CD4-positive, alpha-beta T cell treated with Interleukin-10 for 1 hour (primary cell): ENCODE measurements around the gene DENND10.
"Not testable (repeated sequence)": the region's sequence is repeated elsewhere in the genome, so short reads cannot be mapped to it uniquely, and the experiment has no call there.

ENCODE experiments used
- DNase-seq: peaks from one replicate; pipeline ENCODE4 v3.0.0-alpha.2; 2020

The DENND10 gene

GRCh38 chr10:119177708-119178371, 73.9 kb downstream of the DENND10 start:
- DNase-seq, result no peak

- peak; percentile 91 for DNase-seq
These were observed 74.6 kb downstream of the DENND10 start, which contains the start of gene PRDX3 for GRCh38 chr10:119178372-119179119. TSS of gene PRDX3 (minus strand) at chr10:119178812. CDS start at chr10:119178790, 22 bp downstream.

- DNase-seq, result not testable (repeated sequence)
These were observed 77.0 kb downstream of the DENND10 start for GRCh38 chr10:119180850-119181400.

- no peak for DNase-seq
These were observed 79.9 kb downstream of the DENND10 start for GRCh38 chr10:119183664-119184412.
